ELF-1 (cell line): ENCODE results near the gene NLK.
A peak's percentile ranks its signal among the peaks of the same experiment; 100 is the strongest.
"Not testable (repeated sequence)": the region's sequence is repeated elsewhere in the genome, so short reads cannot be mapped to it uniquely, and the experiment has no call there.

Experiments used
- DNase-seq: peaks from one replicate; pipeline ENCODE4 v3.0.0-alpha.2; 2016; ENCODE audit warnings: low read depth, low spot score

NLK gene

DNA sequence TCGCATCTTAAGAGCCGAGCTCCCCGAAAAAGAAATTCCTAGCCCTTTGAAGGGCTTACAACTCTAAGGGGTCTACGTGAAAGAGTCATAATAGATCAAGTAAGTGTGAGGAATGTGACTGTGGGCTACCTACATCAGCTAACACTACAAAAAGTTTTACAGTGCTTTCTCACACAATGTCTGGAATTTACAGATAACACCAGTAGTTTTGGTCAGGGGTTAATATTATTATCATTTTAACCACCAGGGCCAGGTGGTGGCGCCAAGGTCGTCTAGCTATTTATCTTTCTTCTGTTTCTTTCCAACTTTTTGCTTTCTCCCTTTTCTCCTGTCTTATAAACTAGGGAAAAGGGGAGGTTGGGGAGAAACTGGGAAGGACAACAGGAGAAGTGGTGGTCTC is 188.1 kb downstream of the NLK start:
- DNase-seq = not testable (repeated sequence)

DNA sequence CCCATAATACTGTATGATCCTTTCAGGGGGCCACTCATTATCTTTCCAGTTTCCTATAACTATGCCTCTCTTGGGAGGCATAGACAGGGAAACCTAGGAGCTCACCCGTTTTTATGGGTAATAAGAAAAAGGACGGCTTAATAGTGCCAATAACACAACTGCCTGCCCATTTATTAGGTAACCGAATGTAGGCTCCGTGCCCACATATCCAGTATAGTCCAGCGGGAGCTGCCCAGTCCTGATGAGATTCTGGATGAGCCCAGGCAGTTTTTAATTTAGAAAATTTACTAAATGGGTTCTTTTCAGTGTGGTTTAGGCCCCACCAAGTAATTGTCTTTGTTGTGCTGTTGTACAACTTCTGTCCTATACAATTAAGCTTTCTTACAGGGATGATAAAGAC is 189.1 kb downstream of the NLK start:
- DNase-seq = not testable (repeated sequence)

DNA sequence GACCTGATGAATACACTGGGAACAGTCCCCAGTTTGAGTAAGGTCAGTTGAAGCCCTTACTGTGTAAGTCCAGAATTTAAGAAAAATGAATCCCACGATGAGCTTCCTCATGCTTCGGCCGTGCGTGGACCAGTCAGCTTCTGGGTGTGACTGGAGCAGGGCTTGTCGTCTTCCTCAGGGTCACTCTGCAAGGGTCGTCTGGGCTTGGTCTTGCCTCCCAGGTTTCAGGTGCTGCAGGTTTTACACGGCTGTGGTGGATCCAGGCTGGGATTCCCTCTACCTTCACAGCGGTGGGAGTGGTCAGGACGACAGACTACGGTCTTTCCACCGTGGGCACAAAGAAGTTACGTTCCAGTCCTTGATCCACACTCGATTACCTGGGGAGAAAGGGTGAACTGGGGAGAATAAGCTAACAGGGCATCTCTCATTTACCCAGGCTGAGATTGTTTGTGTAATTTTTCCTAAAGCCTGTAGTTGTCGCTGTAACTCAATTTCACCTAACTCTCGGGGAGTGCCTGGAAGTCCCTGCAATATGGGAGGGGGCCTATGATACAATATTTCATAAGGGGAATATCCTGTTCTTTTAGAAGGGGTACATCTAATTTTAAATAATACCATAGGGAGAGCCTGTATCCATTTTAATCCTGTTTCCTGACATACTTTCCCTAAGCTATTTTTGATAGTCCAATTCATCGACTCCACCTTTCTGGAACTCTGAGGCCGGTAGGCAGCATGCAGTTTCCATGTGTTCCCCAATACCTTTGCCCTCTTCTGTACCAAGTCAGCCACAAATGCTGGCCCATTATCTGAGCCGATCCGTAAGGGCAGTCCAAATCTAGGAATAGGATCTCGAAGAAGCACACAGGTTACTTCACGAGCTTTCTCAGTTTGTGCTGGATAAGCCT is 190.7 kb downstream of the NLK start:
- DNase-seq = not testable (repeated sequence)

DNA sequence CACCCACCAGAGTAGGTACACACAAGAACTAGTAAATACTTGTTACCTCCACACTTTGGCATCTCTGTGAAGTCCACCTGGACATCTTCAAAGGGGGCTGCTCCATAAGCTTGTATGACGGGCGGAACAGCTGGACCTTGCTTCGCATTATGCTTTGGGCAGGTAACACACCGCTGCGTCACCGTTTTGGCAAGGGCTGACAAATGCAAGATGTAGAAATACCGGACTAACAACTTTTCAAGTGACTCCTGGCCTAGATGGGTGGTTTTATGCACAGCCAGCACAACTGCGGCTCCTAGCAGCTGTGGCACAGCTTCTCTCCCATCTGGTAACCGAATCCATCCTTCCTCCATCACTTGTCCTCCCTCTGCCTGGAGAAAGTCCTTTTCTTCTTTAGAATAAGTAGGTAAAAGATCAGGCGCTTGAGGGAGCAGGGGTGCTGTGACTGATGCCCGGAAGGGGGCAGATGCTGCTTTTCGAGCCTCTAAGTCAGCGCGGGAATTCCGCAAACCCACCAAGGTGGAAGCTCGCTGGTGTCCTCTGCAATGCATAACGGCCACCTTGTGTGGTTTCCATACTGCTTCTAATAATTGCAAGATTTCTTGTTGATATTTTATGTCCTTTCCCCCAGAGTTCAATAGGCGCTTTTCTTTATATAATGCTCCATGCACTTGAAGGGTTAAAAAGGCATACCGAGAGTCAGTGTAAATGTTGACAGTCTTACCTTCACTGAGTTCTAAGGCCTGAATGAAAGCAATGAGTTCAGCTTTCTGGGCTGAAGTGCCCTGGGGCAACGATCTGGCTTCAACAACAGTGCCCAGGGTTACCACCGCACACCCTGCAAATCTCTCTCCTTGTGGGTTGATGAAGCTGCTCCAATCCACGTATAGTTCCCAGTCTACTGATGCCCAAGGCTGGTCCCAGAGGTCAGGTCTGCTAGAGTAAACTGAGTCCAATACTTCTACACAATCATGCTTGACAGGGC is 191.7 kb downstream of the NLK start:
- DNase-seq = peak; percentile 81

DNA sequence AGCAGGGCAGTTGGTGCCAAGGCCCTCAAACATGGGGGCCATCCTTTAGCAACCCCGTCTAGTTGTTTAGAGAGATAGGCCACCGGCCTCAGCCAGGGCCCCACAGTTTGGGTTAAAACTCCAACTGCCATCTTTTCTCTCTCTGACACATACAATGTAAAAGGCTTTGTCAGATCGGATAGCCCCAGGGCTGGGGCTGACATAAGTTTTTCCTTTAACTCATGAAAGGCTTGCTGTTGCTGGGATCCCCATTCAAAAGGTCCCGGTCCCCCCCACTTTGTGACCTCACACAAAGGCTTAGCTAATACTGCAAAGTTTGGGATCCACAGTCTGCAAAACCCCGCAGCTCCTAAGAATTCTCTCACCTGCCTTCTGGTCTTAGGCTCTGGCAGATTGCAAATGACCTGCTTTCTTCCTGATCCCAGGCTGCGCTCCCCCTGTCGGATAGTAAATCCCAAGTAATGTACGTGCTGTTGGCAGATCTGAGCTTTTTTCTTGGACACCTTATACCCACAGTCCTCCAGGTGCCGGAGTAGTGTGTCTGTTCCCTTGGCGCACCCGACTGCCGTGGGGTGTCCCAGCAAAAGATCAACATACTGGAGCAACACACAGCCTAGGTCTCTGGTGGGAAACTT is 192.7 kb downstream of the NLK start:
- peak; percentile 48 for DNase-seq

- DNase-seq = not testable (repeated sequence)
These were observed 193.7 kb downstream of the NLK start for GRCh38 chr17:28236033-28236653.

- DNase-seq = not testable (repeated sequence)
These were observed 196.2 kb downstream of the NLK start for GRCh38 chr17:28238547-28239270.

DNA sequence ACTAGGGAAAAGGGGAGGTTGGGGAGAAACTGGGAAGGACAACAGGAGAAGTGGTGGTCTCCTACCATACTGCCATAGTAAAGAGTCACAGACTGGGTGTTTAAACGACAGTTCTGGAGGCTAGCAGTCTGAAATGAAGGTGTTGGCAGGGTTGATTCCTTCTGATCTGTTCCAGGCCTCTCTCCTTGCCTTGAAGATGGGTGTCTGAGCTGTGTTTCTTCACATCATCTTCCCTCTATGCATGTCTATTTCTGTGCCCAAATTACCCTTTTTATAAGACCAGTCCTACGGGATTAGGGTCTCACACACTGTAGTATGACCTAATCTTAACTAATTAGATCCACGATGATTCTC is 196.8 kb downstream of the NLK start:
- no peak for DNase-seq

DNA sequence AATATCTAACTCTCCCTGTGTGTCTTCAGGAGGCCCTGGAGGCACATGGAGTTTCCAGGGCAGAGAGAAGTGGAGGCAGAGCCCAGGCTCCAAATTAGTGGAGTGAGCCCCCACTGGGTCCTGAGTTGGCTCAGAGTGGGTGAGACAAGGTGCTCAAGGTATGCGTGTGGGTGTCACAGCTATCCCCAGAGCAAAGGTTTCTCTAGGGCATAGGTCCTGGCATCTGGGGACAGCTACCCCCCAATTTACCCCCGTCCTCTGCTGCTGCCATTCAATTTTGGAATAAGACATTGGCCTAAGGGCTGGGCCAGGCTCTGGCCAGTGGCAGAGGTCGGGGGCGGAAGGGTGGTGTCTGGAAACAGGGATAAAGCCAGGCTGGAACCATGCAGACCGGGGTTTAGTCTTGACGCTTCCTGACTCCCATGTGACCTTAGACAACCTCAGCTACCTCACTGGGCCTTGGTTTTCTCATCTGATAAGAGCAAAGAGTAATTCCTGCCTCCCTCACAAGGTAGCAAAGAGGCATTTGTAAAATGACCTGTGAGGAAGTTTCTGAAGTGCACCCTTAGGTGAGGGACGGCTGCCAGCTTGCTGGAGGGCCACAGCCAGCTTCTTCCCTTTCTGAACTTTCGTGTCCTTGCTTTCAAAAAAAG is 198.3 kb downstream of the NLK start:
- no peak for DNase-seq

DNA sequence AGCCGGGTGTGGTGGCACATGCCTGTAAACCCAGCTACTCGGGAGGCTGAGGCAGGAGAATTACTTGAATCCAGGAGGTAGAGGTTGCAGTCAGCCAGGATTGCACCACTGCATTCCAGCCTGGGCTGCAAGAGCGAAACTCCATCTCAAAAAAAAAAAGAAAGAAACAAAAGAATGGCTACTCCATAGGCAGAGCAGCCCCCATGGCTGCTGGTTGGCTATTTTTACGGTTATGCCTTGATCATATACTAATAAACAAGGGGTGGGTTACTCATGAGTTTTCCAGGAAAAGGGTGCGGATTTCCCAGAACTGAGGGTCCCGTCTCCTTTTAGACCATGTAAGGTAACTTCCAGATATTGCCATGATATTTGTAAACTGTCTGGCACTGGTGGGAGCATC is 200.3 kb downstream of the NLK start:
- no peak for DNase-seq

GRCh38 chr17:28243268-28243667 is 200.8 kb downstream of the NLK start:
- DNase-seq = not testable (repeated sequence)

GRCh38 chr17:28244446-28244845 is 202.0 kb downstream of the NLK start:
- no peak for DNase-seq
